Muscle of leg (tissue), 11 donors: ENCODE results near the gene SRGAP2B. TPM values are rescaled to one million over a fixed set of nuclear protein-coding genes. Genes with fewer than 3 reads are reported as not detected.
"Not testable (repeated sequence)": the region's sequence is repeated elsewhere in the genome, so short reads cannot be mapped to it uniquely, and the experiment has no call there.

Source experiments
- DNase-seq: peaks from one replicate; pipeline ENCODE4 v3.0.0; 2013
- H3K27ac ChIP-seq: one replicate; pipeline ENCODE4 v1.5.1; 2013; ENCODE audit warnings: mild to moderate bottlenecking, low read length, control low read depth
- H3K27me3 ChIP-seq: one replicate; pipeline ENCODE4 v1.6.1; 2013; ENCODE audit warnings: low read length; ENCODE audit not compliant: control insufficient read depth, insufficient read depth
- H3K36me3 ChIP-seq: one replicate; pipeline ENCODE4 v1.6.1; 2013; ENCODE audit warnings: low read length; ENCODE audit not compliant: control insufficient read depth, insufficient read depth
- H3K4me1 ChIP-seq: one replicate; pipeline ENCODE4 v1.6.1; 2013; ENCODE audit warnings: low read length; ENCODE audit not compliant: control insufficient read depth, insufficient read depth
- H3K4me3 ChIP-seq: one replicate; pipeline ENCODE4 v1.5.1; 2013; ENCODE audit warnings: low read length, control low read depth
- H3K9me3 ChIP-seq: replicated peaks from 2 replicates; pipeline ENCODE4 v1.6.1; 2013; ENCODE audit warnings: low read depth, low read length; ENCODE audit not compliant: control insufficient read depth
- WGBS: methylation state at CpG from one replicate; pipeline ENCODE4 v1.1.5; 2013; ENCODE audit warnings: missing lambda C conversion rate; ENCODE audit not compliant: insufficient coverage; 5-methylcytosine and 5-hydroxymethylcytosine counted together
- polyA plus RNA-seq, 8 donors: library from polyadenylated mRNA; unstranded; fragments of 120-200 nt; gene quantifications; one replicate each; pipeline versions ENCODE4 v1.2.1 to v1.2.3, GENCODE V29; 2013; ENCODE audit warnings: inconsistent platforms in 1 of 8, low replicate concordance in 1 of 8; ENCODE audit not compliant: insufficient read length in 8 of 8, insufficient read depth in 1 of 8
- total RNA-seq: library from RNA; stranded (reverse); fragments of 120-200 nt; gene quantifications from one replicate; pipeline ENCODE4 v1.2.4, GENCODE V29; 2013

The SRGAP2B gene
- total and polyA plus RNA-seq, 9 donors: 21.4 to 49.3 (median 32.9) TPM

- not testable (repeated sequence) for H3K4me1 ChIP-seq, H3K4me3 ChIP-seq, H3K36me3 ChIP-seq, DNase-seq, H3K27me3 ChIP-seq, H3K9me3 ChIP-seq, H3K27ac ChIP-seq
- WGBS: no CpG with 5 or more reads among the region's 2 CpGs
Observed at GRCh38 chr1:145015744-145016491, 79.2 kb downstream of the SRGAP2B start.

GRCh38 chr1:145013353-145013752 is 81.8 kb downstream of the SRGAP2B start:
- WGBS: no CpG with 5 or more reads among the region's 4 CpGs
- not testable (repeated sequence) for H3K4me1 ChIP-seq, H3K27me3 ChIP-seq, DNase-seq, H3K9me3 ChIP-seq, H3K4me3 ChIP-seq, H3K36me3 ChIP-seq, H3K27ac ChIP-seq

GRCh38 chr1:145011811-145012210 is 83.3 kb downstream of the SRGAP2B start:
- H3K36me3 ChIP-seq, H3K4me3 ChIP-seq, H3K4me1 ChIP-seq, H3K27ac ChIP-seq, DNase-seq, H3K27me3 ChIP-seq, H3K9me3 ChIP-seq: not testable (repeated sequence)
- no CpG with 5 or more reads among the region's 4 CpGs for whole genome bisulfite sequencing

GRCh38 chr1:145010580-145010979 is 84.5 kb downstream of the SRGAP2B start:
- not testable (repeated sequence) for H3K27ac ChIP-seq, H3K4me3 ChIP-seq, H3K4me1 ChIP-seq, H3K27me3 ChIP-seq, H3K9me3 ChIP-seq, H3K36me3 ChIP-seq, DNase-seq
- no CpG with 5 or more reads among the region's 3 CpGs for WGBS

GRCh38 chr1:145009928-145010327 is 85.2 kb downstream of the SRGAP2B start:
- H3K36me3 ChIP-seq, H3K27ac ChIP-seq, H3K4me1 ChIP-seq, H3K9me3 ChIP-seq, DNase-seq, H3K27me3 ChIP-seq, H3K4me3 ChIP-seq: not testable (repeated sequence)
- WGBS: no CpG with 5 or more reads among the region's 3 CpGs

GRCh38 chr1:145008388-145008787 is 86.7 kb downstream of the SRGAP2B start:
- H3K36me3 ChIP-seq, H3K4me1 ChIP-seq, H3K4me3 ChIP-seq, H3K27me3 ChIP-seq, H3K27ac ChIP-seq, DNase-seq, H3K9me3 ChIP-seq: not testable (repeated sequence)
- no CpG with 5 or more reads among the region's 4 CpGs for WGBS

GRCh38 chr1:145005142-145005541 is 90.0 kb downstream of the SRGAP2B start:
- H3K4me1 ChIP-seq, H3K9me3 ChIP-seq: not testable (repeated sequence)
- whole genome bisulfite sequencing: no CpG with 5 or more reads among the region's 3 CpGs

GRCh38 chr1:145001381-145001780 is 93.7 kb downstream of the SRGAP2B start:
- H3K27me3 ChIP-seq, H3K4me1 ChIP-seq, H3K9me3 ChIP-seq, H3K4me3 ChIP-seq, H3K27ac ChIP-seq, DNase-seq, H3K36me3 ChIP-seq: not testable (repeated sequence)
- no CpG with 5 or more reads among the region's 3 CpGs for WGBS

More at GRCh38 chr1:145005142-145005541, 90.0 kb downstream of the SRGAP2B start:
- H3K36me3 ChIP-seq, H3K27ac ChIP-seq, H3K27me3 ChIP-seq, DNase-seq, H3K4me3 ChIP-seq: not testable (repeated sequence)

GRCh38 chr1:145000743-145001326 is 94.3 kb downstream of the SRGAP2B start:
- H3K4me1 ChIP-seq, H3K27me3 ChIP-seq, H3K36me3 ChIP-seq, H3K4me3 ChIP-seq, H3K27ac ChIP-seq, H3K9me3 ChIP-seq, DNase-seq: not testable (repeated sequence)
- no CpG with 5 or more reads among the region's 4 CpGs for WGBS

GRCh38 chr1:145000074-145000742 is 94.9 kb downstream of the SRGAP2B start:
- H3K4me1 ChIP-seq, H3K27me3 ChIP-seq, H3K9me3 ChIP-seq, H3K27ac ChIP-seq, H3K36me3 ChIP-seq, H3K4me3 ChIP-seq, DNase-seq: not testable (repeated sequence)
- WGBS: no CpG with 5 or more reads among the region's 5 CpGs
